HK-2 (cell line): ENCODE data around the gene PDE11A.

Experiments
- DNase-seq: peaks from one replicate; pipeline ENCODE4 v3.0.0-alpha.2; 2018; ENCODE audit not compliant: unreplicated experiment

Gene PDE11A

GRCh38 chr2:177692783-177693269 is 379.8 kb downstream of the PDE11A start:
- DNase-seq = peak; percentile 41

DNA sequence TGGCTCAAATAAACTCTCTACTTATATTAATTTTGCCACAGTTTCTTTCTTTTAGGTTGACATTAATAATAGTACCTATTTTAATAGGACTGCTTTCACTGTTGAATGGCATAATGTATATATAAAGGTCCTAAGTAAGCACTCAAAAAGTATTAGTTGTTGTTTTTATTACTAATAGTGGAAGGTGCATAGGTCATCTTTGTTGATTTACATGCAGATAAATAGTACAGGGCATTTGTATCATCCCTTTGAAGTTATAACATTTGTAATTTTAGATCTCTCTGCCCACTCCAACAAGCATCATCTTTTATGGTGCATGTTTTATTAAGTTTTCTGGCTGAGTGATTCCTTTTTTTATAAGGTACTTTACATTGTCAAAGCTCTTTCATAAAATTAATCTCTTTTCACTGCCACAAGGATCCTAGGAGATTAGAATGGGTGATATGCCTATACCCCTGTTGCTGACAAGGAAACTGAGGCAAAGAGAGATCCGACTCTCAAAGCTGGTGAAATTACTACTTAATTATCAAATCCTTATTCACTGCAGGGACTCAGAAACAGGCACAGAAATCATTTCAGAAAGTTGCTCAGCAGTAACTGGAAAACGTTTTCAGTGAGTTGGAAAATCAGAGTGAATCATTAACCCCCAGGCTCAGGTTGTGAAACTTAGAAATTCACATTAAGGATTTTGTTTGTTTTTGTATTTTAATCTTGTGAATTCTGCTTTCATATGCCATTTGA is 380.4 kb downstream of the PDE11A start:
- no peak for DNase-seq

DNA sequence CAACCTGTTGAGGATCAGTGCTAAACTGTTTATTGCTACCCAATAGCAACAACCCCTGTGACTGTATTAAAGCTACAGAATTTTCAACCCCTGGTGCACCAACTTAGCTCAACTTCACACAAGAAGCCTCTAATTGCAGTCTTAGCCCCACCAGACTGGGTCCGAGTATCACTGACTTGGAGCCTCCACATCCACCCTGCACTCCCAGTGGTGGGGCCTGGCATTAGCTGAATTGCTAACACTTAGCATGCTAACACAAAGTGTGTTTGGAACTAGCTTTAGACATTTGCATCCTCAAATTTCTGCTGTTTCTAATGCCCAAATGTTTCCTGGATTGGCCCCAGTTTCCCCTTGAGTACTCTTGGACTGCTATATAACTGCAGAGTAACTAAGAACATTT is 381.4 kb downstream of the PDE11A start:
- DNase-seq = no peak

- DNase-seq = no peak
Observed at GRCh38 chr2:177689623-177690022, 383.0 kb downstream of the PDE11A start.

GRCh38 chr2:177688844-177689243 is 383.7 kb downstream of the PDE11A start:
- no peak for DNase-seq

- DNase-seq = no peak
Observed at GRCh38 chr2:177683661-177684069, 388.9 kb downstream of the PDE11A start.

DNA sequence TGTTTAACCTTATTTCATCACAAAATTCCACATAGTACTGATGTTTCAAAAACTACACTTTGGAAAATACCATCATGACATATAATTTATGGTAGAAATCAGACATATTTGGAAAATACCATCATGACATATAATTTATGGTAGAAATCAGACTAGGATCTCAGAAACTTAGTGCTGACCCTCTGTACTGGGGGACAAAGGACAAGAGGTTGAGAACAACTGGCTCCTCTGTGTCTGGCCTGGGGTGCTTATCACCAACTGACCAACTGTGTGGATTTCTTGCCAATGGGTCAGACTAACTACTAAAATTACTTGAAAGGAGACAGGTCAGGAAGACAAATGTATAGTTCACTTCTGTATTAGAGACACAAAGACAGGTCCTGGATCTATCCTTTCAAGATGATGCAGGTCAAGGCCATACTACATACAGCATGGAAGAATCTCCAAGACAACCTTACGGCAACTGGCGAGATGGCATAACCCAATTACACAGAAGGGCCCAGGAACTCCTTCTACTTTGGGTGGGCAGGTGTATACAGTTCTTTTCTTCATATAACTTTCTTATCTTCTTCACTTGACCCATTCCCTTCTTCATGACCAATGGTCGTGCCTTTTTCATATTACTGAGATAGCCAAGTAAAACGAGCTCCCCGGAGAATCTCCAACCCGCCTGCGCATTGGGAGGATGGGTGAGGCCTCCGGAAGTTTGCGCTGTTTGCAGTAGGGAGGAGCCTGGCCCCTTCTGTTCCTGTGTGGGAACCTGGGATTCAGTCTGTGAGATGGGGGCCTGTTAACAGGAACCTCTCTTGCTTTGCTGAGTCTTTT is 389.5 kb downstream of the PDE11A start:
- DNase-seq = no peak

- DNase-seq = no peak
Observed at GRCh38 chr2:177682006-177682405, 390.6 kb downstream of the PDE11A start.

DNA sequence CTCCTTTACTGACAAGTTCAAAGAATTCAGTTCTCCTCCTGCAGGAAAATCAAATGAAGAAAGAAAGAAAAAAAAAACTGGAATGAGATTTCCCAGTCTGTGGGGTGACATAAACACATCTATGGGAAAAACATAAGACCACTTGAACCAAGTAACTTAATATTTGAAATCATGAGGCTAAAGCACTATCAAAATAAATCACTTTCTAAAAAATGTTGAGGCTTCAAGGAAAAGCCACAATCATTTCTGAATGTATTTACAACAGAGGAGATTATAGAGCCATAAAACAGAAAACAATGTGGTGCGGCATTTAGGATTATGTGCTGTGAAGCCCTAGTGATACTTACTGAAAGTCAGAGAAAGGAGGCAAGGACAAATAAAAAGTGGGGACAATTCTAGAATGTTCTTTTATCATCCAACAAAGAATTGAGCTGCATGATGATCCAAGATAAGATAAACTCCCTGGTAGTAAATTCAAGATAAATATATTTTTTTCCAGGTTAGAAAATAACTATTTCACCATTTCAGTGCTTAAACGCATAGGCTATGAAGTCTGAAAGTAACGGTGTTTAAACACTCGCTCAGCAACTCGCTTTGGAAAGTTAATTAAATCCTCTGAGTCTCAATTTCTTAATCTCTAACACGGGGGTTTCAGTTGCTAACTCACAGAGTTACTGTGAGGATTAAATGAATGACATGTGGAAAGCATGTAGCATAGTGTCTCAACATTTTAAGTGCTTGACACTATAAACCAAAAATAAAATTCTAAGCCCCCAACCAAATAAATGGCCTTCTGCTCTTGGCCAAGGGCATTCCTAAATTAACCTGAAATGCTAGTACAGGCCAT is 391.5 kb downstream of the PDE11A start:
- DNase-seq = no peak

GRCh38 chr2:177679611-177680605 is 392.7 kb downstream of the PDE11A start:
- DNase-seq = no peak

DNA sequence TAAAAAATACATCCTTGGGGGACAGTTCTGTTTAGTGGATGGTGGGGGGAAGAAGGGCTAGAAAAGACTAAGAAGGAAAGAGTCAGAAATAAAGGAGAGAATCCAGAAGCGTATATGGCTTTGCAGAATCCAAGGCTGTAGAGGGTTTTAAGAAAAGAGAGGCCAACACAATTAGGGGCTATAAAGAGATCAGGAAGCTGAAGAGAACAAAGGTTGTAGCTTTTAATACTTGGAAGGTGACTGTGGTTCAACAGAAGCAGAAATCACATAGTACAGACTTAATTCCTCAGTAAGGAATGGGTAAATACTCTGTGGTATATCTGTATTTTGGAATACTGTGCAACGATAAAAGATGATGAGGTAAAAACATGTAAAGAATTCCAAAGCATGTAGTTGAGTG is 393.6 kb downstream of the PDE11A start:
- DNase-seq = no peak

DNA sequence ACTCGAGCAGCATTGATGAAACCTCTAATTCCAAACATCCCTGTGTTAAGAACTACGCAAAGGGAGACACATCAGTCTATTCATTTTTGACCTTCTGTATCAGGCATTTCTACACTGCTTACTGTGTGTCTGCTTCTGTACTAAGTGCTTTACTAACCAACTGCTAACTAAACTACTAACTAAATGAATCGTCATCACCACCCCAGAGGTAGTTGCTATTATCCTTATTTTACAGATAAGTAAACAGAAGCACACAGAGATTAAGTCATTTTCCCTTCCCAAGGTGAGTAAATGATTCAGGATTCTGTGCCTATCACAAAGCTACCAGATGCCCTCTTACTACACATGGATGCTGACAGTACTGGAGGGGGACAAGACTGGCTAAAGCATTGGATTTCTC is 395.9 kb downstream of the PDE11A start:
- no peak for DNase-seq

GRCh38 chr2:177675825-177676224 is 396.8 kb downstream of the PDE11A start:
- no peak for DNase-seq

DNA sequence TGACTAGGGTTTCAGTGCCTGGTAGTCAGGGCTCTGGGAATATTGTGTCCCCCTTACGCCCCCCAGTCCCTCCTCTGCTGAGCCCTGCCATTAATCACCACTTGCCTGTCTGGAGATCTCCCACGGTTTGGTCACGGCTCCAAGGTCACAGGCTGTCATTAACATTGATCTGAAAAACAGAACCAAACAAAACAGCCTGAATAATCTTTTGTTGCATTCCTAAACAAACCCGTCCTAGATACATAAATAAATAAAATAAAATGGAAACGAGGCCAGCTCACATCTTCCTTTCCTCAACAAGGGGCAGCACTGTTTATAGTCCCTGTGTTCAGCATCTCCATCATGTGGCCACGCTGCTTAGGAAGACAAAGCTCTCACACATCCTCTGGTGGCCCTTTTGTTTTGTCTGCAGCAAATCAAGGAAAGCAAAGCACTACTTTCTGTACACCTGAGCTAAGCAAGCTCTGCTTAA is 397.2 kb downstream of the PDE11A start:
- DNase-seq = no peak

GRCh38 chr2:177673602-177674595 is 398.7 kb downstream of the PDE11A start:
- no peak for DNase-seq

GRCh38 chr2:177671662-177672061 is 400.9 kb downstream of the PDE11A start:
- DNase-seq = no peak

- DNase-seq = no peak
Observed at GRCh38 chr2:177670791-177671535, 401.6 kb downstream of the PDE11A start.

DNA sequence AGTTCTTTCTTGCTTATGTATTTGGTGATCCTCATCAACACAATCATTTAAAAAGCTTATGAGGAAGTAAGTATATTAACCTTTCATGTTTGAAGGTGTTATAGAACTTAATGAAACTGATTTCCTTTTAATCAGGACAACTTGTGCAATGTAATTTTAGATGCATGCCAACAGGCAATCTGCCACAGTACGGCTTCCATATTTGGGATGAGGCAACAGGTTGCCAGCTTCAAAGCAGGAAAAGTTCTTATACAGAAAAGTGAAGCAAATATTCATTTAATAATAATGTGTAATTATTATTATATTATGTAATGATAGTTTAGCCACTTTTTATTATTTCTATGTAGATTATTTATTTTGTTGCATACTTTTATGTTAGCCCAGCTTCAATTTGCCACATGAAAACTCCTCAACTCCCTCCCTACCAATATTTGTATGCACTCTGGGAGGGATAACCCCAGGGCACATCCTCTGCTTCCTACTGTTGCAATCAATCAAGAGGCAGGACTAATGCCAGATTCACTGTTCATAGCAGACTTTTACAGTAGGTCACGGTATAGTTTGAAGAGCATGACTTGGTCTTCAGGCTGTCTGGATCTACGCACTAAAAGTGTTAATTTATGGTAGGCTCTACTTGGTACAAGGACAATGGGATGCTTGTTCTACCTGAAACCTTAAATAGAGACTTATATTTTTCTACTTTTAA is 402.8 kb downstream of the PDE11A start:
- DNase-seq = no peak
